ENCODE measurements around the gene LRRC57.

LRRC57 gene

DNA sequence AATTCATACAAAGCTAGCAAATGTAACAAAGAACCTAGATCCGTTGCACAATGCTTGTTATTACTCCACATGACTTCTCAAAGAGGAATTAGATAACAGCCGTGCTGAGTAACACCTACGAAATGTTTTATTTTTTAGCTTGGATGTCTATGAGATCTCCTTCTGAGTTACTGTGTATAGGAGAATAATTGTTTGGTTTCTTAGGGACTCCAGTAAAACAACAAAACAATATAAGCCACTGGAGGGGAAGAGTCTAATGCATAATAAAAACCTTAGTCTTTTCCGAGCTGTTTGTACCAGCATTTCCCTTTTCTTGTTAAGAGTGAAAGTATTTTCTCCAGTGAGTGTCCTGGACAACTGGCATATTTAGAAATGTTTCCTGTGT, 37.6 kb downstream of the LRRC57 start:
- DNase-seq (ENCODE audit: insufficient read length, low spot score) (no peak), FAIRE-seq (no peak)
- TF ChIP-seq CTCF (IDR thresholded peaks at IDR 0.05; ENCODE audit: insufficient read depth, missing control alignments): no peak

GRCh38 chr15:42510258-42511006, 38.2 kb downstream of the LRRC57 start:
- TF ChIP-seq CTCF (IDR thresholded peaks at IDR 0.05; ENCODE audit: insufficient read depth, missing control alignments): no peak
- FAIRE-seq (no peak), DNase-seq (ENCODE audit: insufficient read length, low spot score) (no peak)

GRCh38 chr15:42508263-42508690, 40.3 kb downstream of the LRRC57 start:
- no peak for TF ChIP-seq CTCF (IDR thresholded peaks at IDR 0.05; ENCODE audit: insufficient read depth, missing control alignments)
- no peak for DNase-seq (ENCODE audit: insufficient read length, low spot score)
- FAIRE-seq: no peak

DNA sequence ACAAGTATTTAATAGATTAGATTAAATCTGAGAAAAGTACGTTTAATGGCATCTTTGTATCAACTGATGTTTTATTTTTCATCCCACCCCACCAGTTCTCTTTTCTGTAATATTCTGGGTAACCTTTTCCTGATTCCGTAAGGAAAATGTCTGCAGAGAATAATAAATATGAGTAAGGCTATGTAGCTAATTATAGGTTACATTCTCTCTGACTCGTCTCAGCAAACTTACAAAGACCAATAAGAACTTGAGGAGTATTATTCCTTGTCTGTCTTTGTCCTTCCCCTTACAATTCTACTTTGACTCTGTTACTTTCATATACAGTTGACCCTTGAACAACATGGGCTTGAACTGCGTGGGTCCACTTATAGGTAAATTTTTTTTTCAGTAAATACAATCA, 41.1 kb downstream of the LRRC57 start:
- DNase-seq (ENCODE audit: insufficient read length, low spot score) (no peak), FAIRE-seq (no peak)
- TF ChIP-seq CTCF (IDR thresholded peaks at IDR 0.05; ENCODE audit: insufficient read depth, missing control alignments): no peak

DNA sequence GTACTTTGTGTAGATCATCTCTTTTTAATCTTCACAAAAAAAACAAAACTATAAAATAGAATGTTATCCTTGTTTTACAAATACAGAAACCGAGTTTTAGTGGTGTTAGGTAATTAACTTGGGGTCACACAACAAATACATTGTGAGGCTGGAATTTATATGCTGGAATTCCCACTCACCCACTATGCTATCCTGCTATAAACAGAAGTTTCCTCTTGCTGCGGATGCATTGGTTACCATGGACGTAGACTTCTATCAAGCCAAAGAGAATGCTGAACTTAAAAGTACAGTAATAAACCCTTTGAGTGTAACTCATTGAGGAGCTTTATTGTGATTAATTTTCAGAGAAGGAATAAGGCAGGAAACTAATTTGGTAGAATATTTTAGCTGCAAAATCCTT, 44.0 kb downstream of the LRRC57 start:
- no peak for TF ChIP-seq CTCF (IDR thresholded peaks at IDR 0.05; ENCODE audit: insufficient read depth, missing control alignments)
- FAIRE-seq (no peak), DNase-seq (ENCODE audit: insufficient read length, low spot score) (no peak)

- no peak for TF ChIP-seq CTCF (IDR thresholded peaks at IDR 0.05; ENCODE audit: insufficient read depth, missing control alignments)
- FAIRE-seq (no peak), DNase-seq (ENCODE audit: insufficient read length, low spot score) (no peak)
These were observed 44.8 kb downstream of the LRRC57 start for GRCh38 chr15:42503825-42504224.

GRCh38 chr15:42502477-42502876, 46.1 kb downstream of the LRRC57 start:
- no peak for DNase-seq (ENCODE audit: insufficient read length, low spot score)
- no peak for FAIRE-seq
- TF ChIP-seq CTCF (IDR thresholded peaks at IDR 0.05; ENCODE audit: insufficient read depth, missing control alignments): no peak
